ENCODE measurements around the gene NAPB.
"Not testable (repeated sequence)": the region's sequence is repeated elsewhere in the genome, so short reads cannot be mapped to it uniquely, and the experiment has no call there.

NAPB gene

GRCh38 chr20:23361119-23361475 lies 60.2 kb downstream of the NAPB start:
- TF ChIP-seq ZNF274 (IDR thresholded peaks at IDR 0.05; ENCODE audit: low read depth, low read length), result no peak
- peak overlapping the region; percentile 62 for H3K4me3 ChIP-seq (ENCODE audit: low read length)

DNA sequence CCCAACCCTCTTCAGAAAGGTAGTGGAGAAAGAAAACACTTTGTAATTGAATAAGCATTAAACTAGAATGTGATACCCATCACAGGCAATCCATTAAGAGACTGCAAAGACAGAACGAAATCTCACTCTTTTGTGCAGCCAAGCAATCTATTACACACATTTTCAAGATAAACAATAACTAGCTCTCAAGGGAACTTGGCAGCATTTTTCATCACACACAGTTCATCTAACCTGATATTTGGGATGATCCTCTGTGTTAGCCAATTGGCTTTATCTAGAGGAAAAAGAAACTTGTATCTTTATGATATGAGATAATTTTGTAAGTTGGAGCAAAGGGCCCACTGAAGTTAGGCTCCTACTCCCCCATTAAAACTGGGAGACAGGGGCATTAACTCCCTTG lies 60.8 kb downstream of the NAPB start:
- no peak for TF ChIP-seq ZNF274 (IDR thresholded peaks at IDR 0.05; ENCODE audit: low read depth, low read length)
- no peak overlapping the region for H3K4me3 ChIP-seq (ENCODE audit: low read length)

DNA sequence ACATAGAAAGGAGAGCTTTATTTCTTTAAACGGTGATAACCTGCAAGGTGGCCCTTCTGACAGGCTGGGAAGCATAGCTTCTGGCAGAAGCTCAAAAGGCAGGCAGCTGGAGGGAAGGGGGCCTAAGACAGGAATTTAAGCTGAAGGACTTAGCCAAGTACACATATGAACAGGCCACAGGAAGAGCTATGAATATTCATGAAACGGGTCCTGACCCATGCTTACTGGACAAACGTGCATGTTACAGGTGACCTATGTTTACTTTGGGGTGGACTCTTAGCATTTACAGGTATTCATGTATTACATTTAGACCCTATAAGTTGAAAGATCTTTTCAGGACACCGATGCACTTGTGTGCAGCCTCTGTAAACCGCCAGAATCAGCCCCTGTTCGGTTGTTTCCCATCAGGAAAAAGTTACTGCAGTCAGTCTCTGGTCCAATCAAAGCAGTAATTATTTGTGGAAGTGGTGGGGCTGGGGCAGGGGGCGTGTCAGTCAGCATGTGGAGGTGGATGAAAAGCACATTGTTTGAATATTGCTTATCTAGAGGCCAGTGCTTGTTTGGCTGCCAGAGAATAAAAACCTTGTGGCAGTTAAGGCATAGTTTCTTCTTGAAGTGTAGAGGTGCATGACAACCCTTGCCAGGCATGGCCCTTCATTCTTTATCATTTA lies 62.2 kb downstream of the NAPB start:
- TF ChIP-seq ZNF274 (IDR thresholded peaks at IDR 0.05; ENCODE audit: low read depth, low read length), result no peak
- H3K4me3 ChIP-seq (ENCODE audit: low read length), result no peak overlapping the region

DNA sequence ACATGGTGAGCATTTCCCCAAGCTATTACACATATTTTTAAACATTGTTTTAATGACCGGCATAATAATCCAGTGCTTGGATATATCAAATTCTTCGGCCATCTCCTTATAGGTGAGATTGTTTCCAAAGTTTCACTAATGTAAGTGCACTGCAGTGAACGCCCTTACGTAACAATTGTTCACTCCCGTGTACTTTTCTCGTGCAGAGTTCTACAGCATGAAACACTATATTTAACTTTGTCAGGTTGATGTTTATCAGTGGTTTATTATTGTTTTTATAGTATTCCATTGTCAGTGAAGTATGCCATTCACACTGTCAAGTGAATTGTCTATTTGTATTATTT lies 62.8 kb downstream of the NAPB start:
- no peak for TF ChIP-seq ZNF274 (IDR thresholded peaks at IDR 0.05; ENCODE audit: low read depth, low read length)

GRCh38 chr20:23357767-23358562 lies 63.3 kb downstream of the NAPB start:
- TF ChIP-seq ZNF274 (IDR thresholded peaks at IDR 0.05; ENCODE audit: low read depth, low read length), result no peak
- H3K4me3 ChIP-seq (ENCODE audit: low read length), result peak overlapping the region; percentile 85

More for the DNA sequence above, 62.8 kb downstream of the NAPB start:
- peak overlapping the region; percentile 22; the same call in 1 of the 2 replicates for H3K4me3 ChIP-seq (ENCODE audit: low read length)

- H3K4me3 ChIP-seq (ENCODE audit: low read length), result no peak overlapping the region
- TF ChIP-seq ZNF274 (IDR thresholded peaks at IDR 0.05; ENCODE audit: low read depth, low read length), result no peak
Measured at GRCh38 chr20:23356203-23356602, 65.1 kb downstream of the NAPB start.

DNA sequence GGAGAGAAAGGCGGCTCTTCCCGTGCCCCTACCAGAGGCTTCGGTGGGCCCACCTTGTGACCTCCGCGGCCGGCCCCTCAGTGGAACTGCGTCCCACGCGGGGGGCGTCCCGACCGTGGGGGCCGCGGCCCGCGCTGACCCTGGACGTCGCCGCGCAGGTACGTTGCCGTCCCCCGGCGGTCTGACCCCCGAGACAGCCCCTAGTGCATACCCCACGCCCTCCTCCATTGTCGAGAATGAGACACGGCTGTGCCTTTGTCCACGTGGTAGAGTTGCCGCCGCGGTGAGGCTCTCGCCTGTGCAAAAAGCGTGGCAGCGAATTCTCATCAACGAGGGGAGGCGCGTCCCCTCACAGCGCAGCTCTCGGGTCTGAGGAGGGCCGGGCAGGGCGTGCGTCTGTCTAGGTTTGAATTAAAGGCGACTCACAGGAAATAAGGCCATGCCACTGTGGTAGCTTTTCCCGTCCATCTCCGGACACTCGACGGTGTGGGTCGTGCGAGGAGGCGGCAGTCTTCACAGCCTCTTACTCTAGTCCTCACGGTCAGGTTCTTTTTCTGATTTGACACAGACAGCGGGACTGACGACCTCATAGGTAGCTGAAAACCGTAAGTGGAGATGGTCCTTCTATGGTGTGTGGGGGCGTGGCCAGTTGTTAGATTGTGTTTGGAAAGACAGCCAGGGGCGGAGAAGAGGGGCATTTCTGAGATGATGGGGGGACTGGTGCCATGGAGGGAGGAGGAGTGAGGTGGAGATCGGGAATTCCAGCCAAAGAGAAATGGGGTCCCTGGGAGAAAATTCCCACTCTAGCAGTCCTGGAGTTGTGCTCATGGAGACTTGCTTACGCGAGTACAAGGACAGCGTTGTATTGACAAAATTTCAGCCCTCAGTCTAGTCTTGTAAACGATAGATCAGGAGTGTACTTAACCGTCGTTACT lies 70.1 kb downstream of the NAPB start:
- TF ChIP-seq ZNF274 (IDR thresholded peaks at IDR 0.05; ENCODE audit: low read depth, low read length), result no peak
- H3K4me3 ChIP-seq (ENCODE audit: low read length), result peak overlapping the region; percentile 85

DNA sequence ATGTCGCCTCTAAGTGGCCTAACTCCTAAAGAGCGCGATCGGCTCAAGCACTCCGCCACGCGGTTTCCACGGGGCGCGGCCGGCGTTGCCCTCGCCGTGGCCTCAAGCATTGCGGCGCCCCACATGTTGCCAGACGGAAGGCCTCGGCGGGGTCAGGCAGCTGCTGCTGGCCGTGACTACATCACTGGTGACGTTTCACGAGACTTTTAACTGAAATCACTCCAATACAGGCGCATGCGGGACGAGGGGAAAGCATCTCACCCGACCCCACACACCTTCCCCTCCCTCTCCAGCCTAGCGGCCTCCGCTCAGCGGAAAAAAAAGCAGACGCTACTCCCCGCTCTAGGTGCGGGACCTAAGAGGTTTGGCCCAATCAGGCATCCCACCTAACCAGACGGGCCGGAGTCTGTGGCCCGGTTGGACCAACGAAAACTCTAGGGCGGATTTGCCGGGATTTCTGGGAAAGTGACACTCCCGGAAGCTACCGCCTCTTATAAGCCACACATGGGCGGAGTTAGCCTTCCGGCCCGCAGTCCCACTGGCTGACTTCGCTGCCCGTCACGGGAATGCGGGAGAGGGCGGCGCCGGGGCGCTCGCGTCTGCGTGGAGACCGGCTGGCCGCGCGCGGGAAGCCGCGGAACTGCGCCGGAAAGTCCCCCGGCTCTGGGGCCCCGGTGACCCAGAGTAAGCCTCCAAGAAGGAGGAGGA lies 70.9 kb downstream of the NAPB start, which contains the start of gene NXT1:
NXT1 (plus strand) TSS at position 596 of the 708 bp plus-strand sequence. CDS start 3,251 bp downstream, outside the sequence.
- no peak for TF ChIP-seq ZNF274 (IDR thresholded peaks at IDR 0.05; ENCODE audit: low read depth, low read length)
- H3K4me3 ChIP-seq (ENCODE audit: low read length), result peak within 1 kb of the TSS; percentile 85

- peak overlapping the region; percentile 85 for H3K4me3 ChIP-seq (ENCODE audit: low read length)
- TF ChIP-seq ZNF274 (IDR thresholded peaks at IDR 0.05; ENCODE audit: low read depth, low read length), result no peak
Measured at GRCh38 chr20:23349338-23350195, 71.7 kb downstream of the NAPB start.

GRCh38 chr20:23348510-23348909 lies 72.8 kb downstream of the NAPB start:
- H3K4me3 ChIP-seq (ENCODE audit: low read length), result not testable (repeated sequence)

GRCh38 chr20:23347791-23348190 lies 73.5 kb downstream of the NAPB start:
- no peak for TF ChIP-seq ZNF274 (IDR thresholded peaks at IDR 0.05; ENCODE audit: low read depth, low read length)
- no peak overlapping the region for H3K4me3 ChIP-seq (ENCODE audit: low read length)

DNA sequence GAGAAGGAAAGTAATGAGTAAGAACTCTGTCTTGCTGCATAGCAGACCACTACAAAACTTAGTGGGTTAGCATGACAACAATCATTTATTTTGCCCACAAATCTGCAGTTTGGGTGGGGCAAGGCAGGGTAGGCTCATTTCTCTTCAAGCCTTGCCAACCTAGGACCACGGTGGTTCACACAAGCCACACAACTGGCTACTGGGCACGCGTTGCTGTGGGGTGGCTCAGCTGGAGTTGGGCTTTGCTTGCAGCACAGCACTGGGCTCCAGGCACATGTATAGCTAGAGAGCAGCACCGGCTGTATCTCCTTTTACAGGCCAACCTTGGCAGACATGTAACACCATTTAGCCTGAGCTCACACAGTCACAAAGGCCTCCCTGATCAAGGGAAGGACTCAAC lies 75.3 kb downstream of the NAPB start:
- H3K4me3 ChIP-seq (ENCODE audit: low read length), result no peak overlapping the region
- no peak for TF ChIP-seq ZNF274 (IDR thresholded peaks at IDR 0.05; ENCODE audit: low read depth, low read length)

DNA sequence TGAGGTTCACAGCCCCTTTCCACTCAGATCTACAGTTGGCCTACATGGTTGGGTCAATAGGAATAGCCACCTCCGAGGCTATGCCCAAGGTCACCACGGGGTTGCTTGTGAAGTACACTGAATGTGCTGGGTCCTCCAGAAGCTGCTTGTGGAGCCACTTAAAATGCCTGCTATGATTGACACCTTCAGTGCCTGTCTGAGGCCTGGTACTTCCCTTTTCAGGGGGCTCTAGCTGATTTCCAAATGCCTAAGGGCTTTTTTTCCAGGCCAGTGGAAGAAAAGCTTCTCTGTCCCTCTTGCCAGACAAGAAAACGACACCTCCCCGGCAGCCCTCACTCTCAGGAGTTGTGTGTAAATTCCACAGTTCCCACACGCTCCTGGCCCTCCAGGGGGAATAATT lies 77.0 kb downstream of the NAPB start:
- TF ChIP-seq ZNF274 (IDR thresholded peaks at IDR 0.05; ENCODE audit: low read depth, low read length), result no peak
- H3K4me3 ChIP-seq (ENCODE audit: low read length), result no peak overlapping the region

Measured in GM08714 (cell line).